GM12878 (cell line): ENCODE results near the gene SRMS. TPM values are rescaled to one million over a fixed set of nuclear protein-coding genes. Genes with fewer than 3 reads are reported as not detected.

Experiments used
- BRCA1 ChIP-seq: IDR thresholded peaks from 2 replicates; pipeline ENCODE4 v1.6.1; 2011; ENCODE audit warnings: low read depth, low read length, improper control_type of control experiment
- EED ChIP-seq: sonication (generic); IDR thresholded peaks from 2 replicates; pipeline ENCODE4 v1.6.1; 2016; ENCODE audit warnings: antibody characterized with exemption, low read depth
- ELK1 ChIP-seq: IDR thresholded peaks from 2 replicates; pipeline ENCODE4 v1.6.1; 2012; ENCODE audit warnings: low read depth, low read length, improper control_type of control experiment
- JUND ChIP-seq: IDR thresholded peaks from 2 replicates; pipeline ENCODE4 v1.6.1; 2012; ENCODE audit warnings: low read depth, mild to moderate bottlenecking, low read length, improper control_type of control experiment, moderate library complexity
- PKNOX1 ChIP-seq: fragments of 450-650 bp; IDR thresholded peaks from 2 replicates; pipeline ENCODE4 v1.6.1; 2016; ENCODE audit warnings: mild to moderate bottlenecking
- RCOR1 ChIP-seq: conservative IDR thresholded peaks from 2 replicates; pipeline ENCODE4 v1.6.1; 2012; ENCODE audit warnings: low read depth, low read length, improper control_type of control experiment
- RELA ChIP-seq: fragments of 450-650 bp; IDR thresholded peaks from 2 replicates; pipeline ENCODE4 v1.8.0; 2014; ENCODE audit warnings: borderline replicate concordance; ENCODE audit not compliant: partially characterized antibody
- REST ChIP-seq: IDR thresholded peaks from 2 replicates; pipeline ENCODE4 v1.6.1; 2012; ENCODE audit warnings: mild to moderate bottlenecking, low read depth, low read length
- SRF ChIP-seq, 2 experiments: IDR thresholded peaks; 2 replicates each; pipeline ENCODE4 v1.6.1; 2011; ENCODE audit warnings: low read depth in 2 of 2, low read length in 2 of 2, mild to moderate bottlenecking in 1 of 2, moderate library complexity in 1 of 2
- ZBTB40 ChIP-seq: fragments of 450-650 bp; IDR thresholded peaks from 2 replicates; pipeline ENCODE4 v1.6.1; 2016; ENCODE audit warnings: mild to moderate bottlenecking, moderate library complexity, borderline replicate concordance
- ZNF24 ChIP-seq: fragments of 450-650 bp; IDR thresholded peaks from 2 replicates; pipeline ENCODE4 v1.6.1; 2017; ENCODE audit warnings: antibody characterized with exemption, mild to moderate bottlenecking
- polyA plus RNA-seq, 11 experiments: library from polyadenylated mRNA; depleted of rRNA in 4 of 11; unstranded in 6 of 11; stranded (reverse) in 5 of 11; fragments of >200 nt; fragmentation: Nextera tagmentation in 4 of 11; fragmentation: Illumina TruSeq in 1 of 11; extraction: Ambion mirVana in 4 of 11; extraction: Trizol in 1 of 11; gene quantifications; 1 replicate in 1 of 11; 2 replicates in 10 of 11; pipeline versions ENCODE4 v1.2.1 to v1.2.3, GENCODE V29; 2011 to 2016; ENCODE audit warnings: inconsistent platforms in 2 of 11, missing spikeins in 2 of 11, low read depth in 1 of 11
- total RNA-seq, 4 experiments: library from RNA; depleted of rRNA in 3 of 4; stranded (reverse); fragments of >200 nt in 3 of 4; fragmentation: Illumina TruSeq in 1 of 4; extraction: Trizol in 1 of 4; gene quantifications; 2 replicates each; pipeline versions ENCODE4 v1.2.1 to v1.2.3, GENCODE V29; 2013 to 2021

The SRMS gene
- total and polyA plus RNA-seq, 10 of the 15 experiments (the other 5 are each of a cell fraction or from before 2014, with no cell fraction given): not detected

GRCh38 chr20:63543733-63544132, 3.8 kb downstream of the SRMS start (continued):
- TF ChIP-seq ELK1 (no peak), ZBTB40 (no peak), REST (no peak), SRF (IDR thresholded peaks at IDR 0.05; ENCODE audit: low read depth in 2 of 2, low read length in 2 of 2) (no peak), PKNOX1 (peak; percentile 22; the same call in 1 of the 2 replicates), JUND (no peak), BRCA1 (no peak), RCOR1 (no peak), ZNF24 (peak; percentile 99), RELA (no peak), EED (no peak)
